Gastroesophageal sphincter (tissue), 2 donors: ENCODE results near the gene FRG1.
"Not testable (repeated sequence)": the region's sequence is repeated elsewhere in the genome, so short reads cannot be mapped to it uniquely, and the experiment has no call there.

Experiments used
- EP300 ChIP-seq: sonication (generic); formaldehyde crosslinking; IDR thresholded peaks from one replicate; pipeline ENCODE4 v1.6.1; 2017; ENCODE audit warnings: antibody characterized with exemption, mild to moderate bottlenecking
- POLR2AphosphoS5 ChIP-seq: sonication (generic); formaldehyde crosslinking; IDR thresholded peaks from one replicate; pipeline ENCODE4 v1.6.1; 2017; ENCODE audit warnings: antibody characterized with exemption

DNA sequence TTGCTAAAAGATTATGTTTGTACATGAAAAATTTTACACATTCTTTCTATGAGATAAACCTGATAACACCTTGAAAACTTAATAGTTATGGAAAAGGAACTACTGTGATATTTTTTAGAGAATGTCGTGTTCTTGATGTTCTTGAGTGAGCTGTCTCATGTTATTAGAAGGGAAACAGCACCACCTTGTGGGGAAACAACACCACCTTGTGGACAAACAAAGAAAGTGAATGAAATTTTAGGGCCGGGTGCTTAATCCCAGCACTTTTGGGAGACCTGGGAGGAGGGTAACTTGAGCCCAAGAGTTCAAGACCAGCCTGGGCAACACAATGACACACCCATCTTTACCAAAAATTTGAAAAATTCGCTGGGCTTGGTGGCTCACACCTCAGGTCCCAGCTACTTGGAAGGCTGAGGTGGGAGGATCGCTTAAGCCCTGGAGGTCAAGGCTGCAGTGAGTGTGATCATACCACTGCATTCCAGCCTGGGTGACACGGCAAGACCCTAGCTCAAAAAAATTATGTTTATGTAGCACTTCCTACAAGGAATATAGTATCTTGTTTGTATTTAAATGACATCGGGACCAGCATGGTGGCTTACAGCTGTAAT is 36.1 kb upstream of the FRG1 start:
- not testable (repeated sequence) for TF ChIP-seq EP300, POLR2AphosphoS5
